IPS-18a (cell line): ENCODE data around the gene LRRC7.

ENCODE experiments used
- H3K27ac ChIP-seq: one replicate; pipeline ENCODE4 v1.5.1; 2013; ENCODE audit warnings: low read length
- H3K27me3 ChIP-seq: one replicate; pipeline ENCODE4 v1.6.1; 2013; ENCODE audit warnings: mild to moderate bottlenecking, low read length; ENCODE audit not compliant: control insufficient read depth, insufficient read depth
- H3K36me3 ChIP-seq: one replicate; pipeline ENCODE4 v1.6.1; 2013; ENCODE audit warnings: low read depth, low read length; ENCODE audit not compliant: control insufficient read depth
- H3K4me1 ChIP-seq: one replicate; pipeline ENCODE4 v1.6.1; 2013; ENCODE audit warnings: low read depth, low read length; ENCODE audit not compliant: control insufficient read depth
- H3K4me3 ChIP-seq: one replicate; pipeline ENCODE4 v1.5.1; 2013; ENCODE audit warnings: low read length
- H3K9ac ChIP-seq: one replicate; pipeline ENCODE4 v1.6.1; 2013; ENCODE audit warnings: mild to moderate bottlenecking, low read length, moderate library complexity
- H3K9me3 ChIP-seq: one replicate; pipeline ENCODE4 v1.6.1; 2013; ENCODE audit warnings: low read depth, low read length; ENCODE audit not compliant: control insufficient read depth

LRRC7 gene

DNA sequence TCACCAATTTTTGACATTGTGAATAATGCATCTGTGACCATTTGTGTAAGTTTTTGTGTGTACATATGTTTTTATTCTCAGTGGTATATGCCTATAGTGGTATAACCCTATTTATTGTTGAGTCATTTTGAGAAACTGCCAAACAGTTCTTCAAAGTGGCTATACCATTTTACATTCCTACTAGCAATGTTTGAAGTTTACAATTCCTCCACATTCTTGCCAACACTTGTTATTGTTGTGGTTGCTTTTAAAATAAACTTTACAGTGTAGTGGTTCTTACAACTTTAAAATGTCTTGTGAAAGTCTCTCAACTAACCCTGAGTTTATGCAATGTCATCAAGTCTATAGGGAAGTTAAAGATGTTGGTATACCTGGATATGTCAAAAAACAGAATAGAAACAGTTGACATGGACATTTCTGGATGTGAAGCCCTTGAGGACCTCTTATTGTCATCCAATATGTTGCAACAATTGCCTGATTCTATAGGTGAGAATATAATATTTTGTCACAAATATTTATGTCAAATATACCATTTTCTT, 418.2 kb downstream of the LRRC7 start:
- Histone ChIP-seq H3K27ac (no peak overlapping the region), H3K27me3 (no peaks in the 10 kb centered on the region), H3K4me1 (no peaks in the 10 kb centered on the region), H3K9ac (no peak overlapping the region), H3K36me3 (no peaks in the 10 kb centered on the region), H3K4me3 (no peak overlapping the region), H3K9me3 (no peaks in the 10 kb centered on the region)

- no peak overlapping the region for H3K9ac ChIP-seq
- no peaks in the 10 kb centered on the region for H3K36me3 ChIP-seq
- no peaks in the 10 kb centered on the region for H3K27me3 ChIP-seq
- H3K9me3 ChIP-seq, result no peaks in the 10 kb centered on the region
- H3K27ac ChIP-seq, result no peak overlapping the region
- H3K4me3 ChIP-seq, result no peak overlapping the region
- no peaks in the 10 kb centered on the region for H3K4me1 ChIP-seq
These were observed 420.2 kb downstream of the LRRC7 start for GRCh38 chr1:69987881-69988280.

GRCh38 chr1:69991644-69992043, 423.9 kb downstream of the LRRC7 start:
- H3K4me3 ChIP-seq, result no peak overlapping the region
- H3K27me3 ChIP-seq, result no peaks in the 10 kb centered on the region
- no peaks in the 10 kb centered on the region for H3K4me1 ChIP-seq
- H3K36me3 ChIP-seq, result no peaks in the 10 kb centered on the region
- no peaks in the 10 kb centered on the region for H3K9me3 ChIP-seq
- H3K9ac ChIP-seq, result no peak overlapping the region
- no peak overlapping the region for H3K27ac ChIP-seq

DNA sequence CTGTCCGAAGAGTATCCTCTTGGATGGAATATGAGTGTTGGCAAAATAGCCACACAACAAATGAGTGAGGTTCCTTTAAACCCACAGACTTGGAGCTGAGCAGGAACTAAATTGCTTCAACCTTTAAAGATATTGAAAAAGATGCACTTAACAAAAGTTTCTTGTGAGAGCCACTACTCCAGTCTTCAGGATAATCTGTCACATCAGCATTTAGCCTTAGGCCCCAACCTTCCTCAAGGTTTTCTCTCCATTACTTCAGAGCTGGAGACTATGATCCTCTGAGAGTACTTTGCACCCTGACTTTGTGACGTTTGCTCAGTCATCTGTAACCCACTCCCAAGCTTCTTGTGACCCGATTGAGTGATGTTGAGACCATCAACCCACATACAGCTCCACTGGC, 424.9 kb downstream of the LRRC7 start:
- Histone ChIP-seq H3K4me1 (no peaks in the 10 kb centered on the region), H3K27ac (no peak overlapping the region), H3K27me3 (no peaks in the 10 kb centered on the region), H3K9ac (no peak overlapping the region), H3K36me3 (no peaks in the 10 kb centered on the region), H3K4me3 (no peak overlapping the region), H3K9me3 (no peaks in the 10 kb centered on the region)

- Histone ChIP-seq H3K27ac (no peak overlapping the region), H3K9me3 (no peaks in the 10 kb centered on the region), H3K9ac (no peak overlapping the region), H3K27me3 (no peaks in the 10 kb centered on the region), H3K36me3 (no peaks in the 10 kb centered on the region), H3K4me1 (no peaks in the 10 kb centered on the region), H3K4me3 (no peak overlapping the region)
These were observed 426.1 kb downstream of the LRRC7 start for GRCh38 chr1:69993810-69994209.

GRCh38 chr1:69994241-69994640, 426.5 kb downstream of the LRRC7 start:
- Histone ChIP-seq H3K9me3 (no peaks in the 10 kb centered on the region), H3K27ac (no peak overlapping the region), H3K4me1 (no peaks in the 10 kb centered on the region), H3K27me3 (no peaks in the 10 kb centered on the region), H3K4me3 (no peak overlapping the region), H3K36me3 (no peaks in the 10 kb centered on the region), H3K9ac (no peak overlapping the region)

DNA sequence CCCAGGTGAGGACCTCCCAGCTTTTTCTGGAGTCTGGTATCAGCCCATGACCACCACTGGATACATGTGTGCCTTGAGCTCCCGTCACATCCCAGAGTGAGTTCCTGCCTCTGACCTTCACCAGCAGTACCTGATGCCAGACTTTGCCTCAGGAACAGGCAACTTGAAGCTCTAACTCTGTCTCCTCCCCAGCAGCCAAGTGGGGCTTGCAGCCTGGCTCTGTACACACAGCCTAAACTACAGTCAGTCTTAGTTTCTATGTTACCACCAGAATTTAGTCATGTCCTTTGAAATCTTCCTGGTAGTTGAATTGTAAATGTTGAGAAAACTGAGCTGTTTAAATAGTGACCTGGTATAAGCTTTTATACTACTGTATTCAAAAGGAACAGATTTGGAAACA, 431.1 kb downstream of the LRRC7 start:
- Histone ChIP-seq H3K9ac (no peak overlapping the region), H3K27ac (no peak overlapping the region), H3K36me3 (no peaks in the 10 kb centered on the region), H3K9me3 (no peaks in the 10 kb centered on the region), H3K27me3 (no peaks in the 10 kb centered on the region), H3K4me1 (no peaks in the 10 kb centered on the region), H3K4me3 (no peak overlapping the region)

DNA sequence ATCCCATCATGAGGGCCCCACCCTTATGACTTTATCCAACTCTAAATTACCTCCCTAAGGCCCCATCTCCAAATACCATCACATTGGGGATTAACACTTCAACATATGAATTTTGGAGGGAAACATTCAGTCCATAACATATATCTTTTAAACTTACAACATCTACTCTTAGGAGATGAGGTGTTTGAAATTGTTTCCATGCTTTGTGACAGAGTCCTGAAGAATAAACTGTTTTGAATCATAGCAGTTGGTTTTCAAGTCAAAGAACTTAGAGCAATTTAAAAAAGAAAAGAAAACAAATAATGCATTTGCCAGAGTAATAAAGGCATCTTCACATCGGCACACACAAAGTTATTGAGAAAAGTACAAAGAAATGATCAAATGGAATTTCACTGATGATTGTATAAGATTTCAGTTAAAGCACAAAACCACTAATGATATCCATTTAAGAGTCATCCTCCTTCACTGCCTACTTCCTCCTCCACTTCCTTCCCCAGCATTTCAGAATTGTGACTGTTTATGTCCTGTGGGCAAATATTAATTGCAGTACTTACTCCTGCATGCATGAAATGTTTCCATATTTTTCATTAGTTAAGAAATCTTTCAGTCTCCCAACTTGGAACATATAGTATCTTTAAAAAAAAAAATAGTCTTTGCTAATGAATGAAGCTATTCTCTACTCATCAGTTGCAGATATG, 435.6 kb downstream of the LRRC7 start:
- Histone ChIP-seq H3K9ac (no peak overlapping the region), H3K9me3 (no peaks in the 10 kb centered on the region), H3K4me1 (no peaks in the 10 kb centered on the region), H3K36me3 (no peaks in the 10 kb centered on the region), H3K27ac (no peak overlapping the region), H3K27me3 (no peaks in the 10 kb centered on the region), H3K4me3 (no peak overlapping the region)

- H3K9me3 ChIP-seq, result no peaks in the 10 kb centered on the region
These were observed 437.8 kb downstream of the LRRC7 start for GRCh38 chr1:70005386-70006034.

GRCh38 chr1:70008660-70009059, 440.9 kb downstream of the LRRC7 start:
- Histone ChIP-seq H3K27ac (no peak overlapping the region), H3K4me1 (no peaks in the 10 kb centered on the region), H3K9ac (no peak overlapping the region), H3K27me3 (no peaks in the 10 kb centered on the region), H3K36me3 (no peaks in the 10 kb centered on the region), H3K9me3 (no peaks in the 10 kb centered on the region), H3K4me3 (no peak overlapping the region)

More at GRCh38 chr1:70005386-70006034, 437.8 kb downstream of the LRRC7 start:
- H3K27ac ChIP-seq, result no peak overlapping the region
- no peaks in the 10 kb centered on the region for H3K27me3 ChIP-seq
- no peak overlapping the region for H3K4me3 ChIP-seq
- no peaks in the 10 kb centered on the region for H3K36me3 ChIP-seq
- H3K4me1 ChIP-seq, result no peaks in the 10 kb centered on the region
- H3K9ac ChIP-seq, result no peak overlapping the region

DNA sequence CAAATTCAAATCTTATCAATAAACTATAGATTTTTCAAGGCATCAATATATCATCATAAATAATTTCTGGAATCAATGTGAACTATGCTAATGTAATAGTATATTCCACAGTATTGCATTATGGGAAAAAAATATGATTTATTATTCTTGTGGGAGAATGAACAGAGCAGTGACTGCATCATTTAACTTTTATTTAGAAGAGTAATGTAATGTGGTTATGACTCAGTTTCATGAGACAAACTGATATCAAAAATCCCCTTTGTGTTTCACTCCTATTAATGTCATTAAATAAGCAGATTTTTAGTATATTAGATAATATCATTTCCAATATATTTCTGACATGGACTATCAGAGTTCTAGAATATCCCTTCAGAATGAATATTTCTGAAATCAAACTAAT, 450.0 kb downstream of the LRRC7 start:
- Histone ChIP-seq H3K27ac (no peak overlapping the region), H3K9me3 (no peaks in the 10 kb centered on the region), H3K4me3 (no peak overlapping the region), H3K9ac (no peak overlapping the region), H3K4me1 (no peaks in the 10 kb centered on the region), H3K36me3 (no peaks in the 10 kb centered on the region), H3K27me3 (no peaks in the 10 kb centered on the region)

DNA sequence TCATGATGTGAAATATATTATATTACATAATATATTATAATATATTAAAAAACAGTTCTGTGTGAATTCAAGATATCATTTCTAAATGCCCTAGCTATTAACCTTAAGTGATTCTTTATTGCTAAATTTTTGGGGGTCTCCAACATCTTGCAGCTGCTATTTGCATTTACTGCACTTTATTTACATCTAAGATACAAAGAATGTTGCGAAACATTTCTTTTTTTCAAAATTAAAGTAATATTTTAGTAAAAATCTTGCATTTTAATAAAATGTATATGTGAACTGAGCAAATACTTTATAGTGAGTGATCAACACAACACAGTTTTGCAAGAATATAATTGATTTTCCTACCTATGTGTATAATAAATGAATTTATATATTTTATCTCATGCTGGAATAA, 456.6 kb downstream of the LRRC7 start:
- Histone ChIP-seq H3K4me3 (no peak overlapping the region), H3K4me1 (no peaks in the 10 kb centered on the region), H3K9me3 (no peaks in the 10 kb centered on the region), H3K9ac (no peak overlapping the region), H3K36me3 (no peaks in the 10 kb centered on the region), H3K27ac (no peak overlapping the region), H3K27me3 (no peaks in the 10 kb centered on the region)
